HG02981 (cell line): ENCODE data around the gene AMOTL1.

ENCODE experiments used
- ATAC-seq: cut with Tn5 transposase; IDR thresholded peaks from one replicate; pipeline ENCODE4 v1.9.1; 2021; ENCODE audit warnings: mild to moderate bottlenecking, moderate library complexity; ENCODE audit not compliant: unreplicated experiment

The AMOTL1 gene

GRCh38 chr11:94767701-94768601, at the start of gene AMOTL1:
Gene AMOTL1, plus strand, starts transcription at chr11:94768356. Its CDS starts 156 bp downstream, at chr11:94768512.
- ATAC-seq: peak; percentile 86

- ATAC-seq: no peak
Measured at GRCh38 chr11:94719876-94720275, 48.3 kb upstream of the AMOTL1 start.

DNA sequence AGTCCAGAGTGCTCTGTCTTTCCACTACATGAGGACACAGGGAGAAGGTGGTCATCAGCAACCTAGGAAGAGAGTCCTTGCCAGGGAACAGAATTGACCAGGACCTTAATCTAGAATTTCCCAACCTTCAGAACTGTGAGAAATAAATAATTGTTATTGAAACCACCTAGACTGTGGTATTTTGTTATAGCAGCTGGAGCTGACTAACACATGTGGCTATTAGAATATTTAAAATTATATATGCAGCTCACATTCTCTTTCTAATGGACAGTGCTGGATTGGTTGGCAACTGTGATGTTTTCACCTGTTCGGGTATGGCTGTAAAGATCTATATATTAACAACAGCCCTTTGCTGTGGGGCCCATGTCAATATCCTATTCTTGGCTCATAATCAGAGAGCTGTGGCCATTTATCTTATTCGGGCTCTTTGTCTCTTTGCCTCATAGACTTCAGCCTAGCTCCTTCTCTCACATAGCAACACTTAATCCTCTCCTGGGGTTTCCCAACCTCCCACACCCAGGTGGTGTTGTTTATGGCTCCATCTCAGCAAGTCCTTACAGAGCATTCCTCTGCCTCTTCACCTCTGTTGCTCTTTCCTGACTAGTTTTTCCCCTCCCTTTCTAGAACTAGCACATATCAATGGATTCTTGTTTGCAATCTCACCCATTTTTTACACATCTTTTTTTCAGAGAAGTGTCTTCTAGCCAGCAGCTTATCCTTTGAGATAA, 46.4 kb upstream of the AMOTL1 start:
- ATAC-seq: no peak

DNA sequence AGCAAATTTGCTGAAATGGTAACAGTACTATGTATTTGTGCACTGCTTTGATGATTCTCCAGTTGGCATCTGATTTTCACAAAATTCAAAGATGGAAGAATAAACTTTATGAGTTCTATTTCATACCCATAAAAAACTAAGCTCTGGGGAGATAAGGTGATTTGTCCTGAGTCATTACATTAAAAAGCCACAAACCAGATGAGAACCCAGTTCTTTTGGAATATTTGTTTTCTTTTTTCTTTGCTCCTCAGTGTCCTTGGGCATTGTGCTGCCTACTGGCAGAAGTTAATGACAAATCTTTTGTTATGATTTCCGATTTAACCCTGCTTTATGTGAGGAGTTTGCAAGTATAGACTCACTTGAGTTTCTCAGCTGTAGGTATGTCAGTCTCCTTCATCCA, 45.4 kb upstream of the AMOTL1 start:
- ATAC-seq: no peak

GRCh38 chr11:94725097-94725496, 43.1 kb upstream of the AMOTL1 start:
- ATAC-seq: no peak

- no peak for ATAC-seq
Measured at GRCh38 chr11:94727819-94728218, 40.3 kb upstream of the AMOTL1 start.

GRCh38 chr11:94728541-94728940, 39.6 kb upstream of the AMOTL1 start:
- ATAC-seq: no peak

GRCh38 chr11:94728966-94729751, 39.0 kb upstream of the AMOTL1 start:
- ATAC-seq: no peak

DNA sequence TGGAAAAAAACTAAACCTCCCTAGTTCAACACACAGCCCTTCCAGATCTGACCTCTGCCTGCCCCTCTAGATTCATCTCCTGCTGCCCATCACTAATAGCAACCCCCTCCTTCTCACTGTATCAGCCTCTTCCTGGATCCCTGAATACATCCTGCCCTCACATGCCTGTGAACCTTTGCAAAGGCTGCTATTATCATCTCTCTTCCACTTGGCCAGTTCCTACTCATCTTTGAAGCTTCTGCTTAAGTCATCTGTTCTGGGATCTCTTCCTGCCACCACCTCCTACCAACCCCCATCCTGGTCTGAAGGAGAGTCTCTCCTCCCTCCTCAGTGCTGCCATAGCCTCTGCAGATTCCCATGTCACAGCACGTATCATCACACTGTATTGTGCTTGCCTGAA, 38.0 kb upstream of the AMOTL1 start:
- no peak for ATAC-seq

DNA sequence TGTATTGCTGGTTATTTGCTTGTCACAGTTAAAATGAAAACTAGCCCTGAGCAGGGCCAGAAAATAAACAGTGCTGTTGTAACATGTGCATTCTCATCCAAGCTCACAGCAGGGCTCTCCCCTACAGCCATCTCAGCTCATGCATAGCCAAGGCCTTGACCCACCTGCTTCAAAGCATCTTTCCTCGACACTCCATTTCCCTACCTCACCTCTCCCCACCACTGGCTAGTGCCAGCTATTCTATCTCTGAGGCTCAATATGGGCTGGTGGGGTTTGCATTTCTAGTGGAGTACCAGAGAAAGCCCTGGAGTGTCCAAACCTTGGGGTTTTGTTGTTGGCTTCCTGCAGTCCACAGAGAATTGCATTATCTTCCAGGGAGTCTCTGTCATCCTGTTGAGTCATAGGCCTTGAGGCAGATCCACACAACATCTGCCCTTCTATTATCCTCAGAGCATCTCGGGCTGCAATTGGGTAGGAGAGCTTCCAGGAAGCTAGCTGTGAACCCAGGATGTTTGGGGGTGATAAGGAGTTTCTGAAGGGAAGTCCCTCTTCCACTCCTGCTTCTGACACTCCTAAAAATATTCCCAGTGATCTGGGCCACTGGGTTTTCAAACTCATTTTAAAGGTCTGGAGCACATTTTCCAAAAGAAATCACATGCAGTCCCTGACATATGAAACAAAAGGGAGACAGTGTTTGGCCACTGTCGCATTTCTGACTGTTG, 36.1 kb upstream of the AMOTL1 start:
- ATAC-seq: no peak

GRCh38 chr11:94732617-94733281, 35.4 kb upstream of the AMOTL1 start:
- ATAC-seq: no peak

GRCh38 chr11:94734563-94735275, 33.4 kb upstream of the AMOTL1 start:
- ATAC-seq: no peak

DNA sequence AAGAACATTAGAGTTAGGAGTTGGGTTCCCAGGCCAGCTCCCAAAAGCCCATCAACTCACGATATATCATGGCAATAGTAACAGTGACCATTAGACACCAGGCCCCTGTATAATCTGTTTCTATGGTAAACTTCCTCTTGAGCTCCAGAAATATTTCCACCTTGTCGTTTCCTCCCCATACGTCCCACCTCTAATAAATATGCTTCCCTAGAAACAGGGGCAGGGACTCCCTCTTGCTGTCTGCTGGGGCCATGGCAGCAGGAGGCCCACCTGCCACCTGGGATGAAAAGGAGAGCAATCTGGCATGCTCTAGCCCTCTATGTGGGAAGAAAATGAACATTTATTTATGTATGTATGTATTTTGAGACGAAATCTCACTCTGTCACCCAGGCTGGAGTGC, 32.2 kb upstream of the AMOTL1 start:
- ATAC-seq: no peak

- ATAC-seq: no peak
Measured at GRCh38 chr11:94737171-94737611, 31.0 kb upstream of the AMOTL1 start.

- ATAC-seq: no peak
Measured at GRCh38 chr11:94738746-94739145, 29.4 kb upstream of the AMOTL1 start.

GRCh38 chr11:94739331-94739730, 28.8 kb upstream of the AMOTL1 start:
- no peak for ATAC-seq

DNA sequence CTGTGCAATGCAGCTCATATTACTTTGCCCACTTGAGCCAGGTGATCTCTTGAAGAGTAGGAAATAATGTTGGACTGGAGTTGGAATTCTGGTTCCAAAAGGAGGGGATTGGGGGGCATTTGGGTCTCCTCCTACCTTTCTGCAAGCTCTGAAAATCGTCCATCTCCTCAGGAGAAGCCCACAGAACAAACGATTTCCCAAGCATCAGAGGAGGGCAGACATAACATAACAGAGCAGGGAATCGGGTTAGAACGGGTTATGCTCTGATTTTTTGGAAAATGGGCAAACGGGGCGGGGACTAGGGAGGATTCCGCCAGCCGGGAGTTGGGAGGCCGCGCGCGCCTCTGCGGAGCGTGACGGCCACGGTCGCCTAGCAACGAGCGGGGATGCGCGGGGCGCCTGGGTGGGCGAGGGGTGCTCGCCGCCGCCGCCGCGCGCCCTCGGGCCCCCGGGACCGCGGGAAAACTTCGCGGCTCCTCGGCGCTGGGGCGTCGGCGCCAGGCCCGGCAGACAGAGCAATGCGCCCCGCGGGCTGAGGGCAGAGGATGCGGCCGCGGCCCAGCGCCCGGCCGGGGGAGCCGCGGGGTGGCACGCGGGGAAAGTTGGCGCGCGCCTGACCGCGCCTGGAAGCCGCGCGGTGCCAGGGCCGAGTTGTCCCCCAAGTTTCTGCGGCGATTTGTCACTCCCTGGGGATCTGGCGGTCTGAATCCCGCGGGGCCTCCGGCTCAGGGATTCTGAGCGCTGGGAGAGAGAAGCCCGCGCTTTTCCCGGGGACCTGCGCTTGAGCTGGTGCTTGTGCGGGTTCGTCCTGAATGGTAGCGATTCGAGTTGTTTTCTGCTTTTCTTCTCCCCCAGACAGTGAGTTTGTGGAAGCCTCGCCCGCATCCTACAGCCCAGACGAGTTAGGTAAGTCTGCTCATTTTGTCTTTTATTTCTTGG, 27.8 kb upstream of the AMOTL1 start:
- peak; percentile 28 for ATAC-seq

GRCh38 chr11:94741022-94741679, 27.0 kb upstream of the AMOTL1 start:
- peak; percentile 50 for ATAC-seq
